GM12873 (cell line): ENCODE results near the gene PLCL1.

ENCODE experiments used
- TF ChIP-seq, protein P1 (sequence below): IDR thresholded peaks from 2 replicates; pipeline ENCODE4 v1.5.1; 2012; ENCODE audit warnings: low read depth, mild to moderate bottlenecking, moderate library complexity, low read length, control low read depth; ENCODE audit not compliant: insufficient read depth; ENCODE audit errors: missing control alignments

The PLCL1 gene

DNA sequence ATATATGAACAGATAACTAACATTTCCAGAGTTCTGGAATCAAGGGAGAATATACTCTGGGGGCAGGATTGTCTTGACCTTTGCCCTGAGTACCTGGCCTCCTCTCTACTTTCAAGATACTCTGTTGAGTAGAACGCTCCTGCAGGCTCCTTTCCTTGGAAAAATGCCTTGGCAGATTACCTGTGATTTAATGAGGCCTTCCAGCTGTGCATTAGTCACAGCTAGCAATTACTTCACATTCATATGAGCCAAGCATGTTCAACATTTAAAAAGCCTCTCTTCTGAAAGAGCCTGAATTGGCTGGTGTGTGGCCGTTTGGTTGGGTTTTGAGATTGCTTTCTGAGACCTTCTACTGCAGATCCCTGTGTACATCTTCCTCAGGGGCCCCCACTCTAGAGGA lies 142.2 kb downstream of the PLCL1 start:
- TF ChIP-seq, protein P1, sequence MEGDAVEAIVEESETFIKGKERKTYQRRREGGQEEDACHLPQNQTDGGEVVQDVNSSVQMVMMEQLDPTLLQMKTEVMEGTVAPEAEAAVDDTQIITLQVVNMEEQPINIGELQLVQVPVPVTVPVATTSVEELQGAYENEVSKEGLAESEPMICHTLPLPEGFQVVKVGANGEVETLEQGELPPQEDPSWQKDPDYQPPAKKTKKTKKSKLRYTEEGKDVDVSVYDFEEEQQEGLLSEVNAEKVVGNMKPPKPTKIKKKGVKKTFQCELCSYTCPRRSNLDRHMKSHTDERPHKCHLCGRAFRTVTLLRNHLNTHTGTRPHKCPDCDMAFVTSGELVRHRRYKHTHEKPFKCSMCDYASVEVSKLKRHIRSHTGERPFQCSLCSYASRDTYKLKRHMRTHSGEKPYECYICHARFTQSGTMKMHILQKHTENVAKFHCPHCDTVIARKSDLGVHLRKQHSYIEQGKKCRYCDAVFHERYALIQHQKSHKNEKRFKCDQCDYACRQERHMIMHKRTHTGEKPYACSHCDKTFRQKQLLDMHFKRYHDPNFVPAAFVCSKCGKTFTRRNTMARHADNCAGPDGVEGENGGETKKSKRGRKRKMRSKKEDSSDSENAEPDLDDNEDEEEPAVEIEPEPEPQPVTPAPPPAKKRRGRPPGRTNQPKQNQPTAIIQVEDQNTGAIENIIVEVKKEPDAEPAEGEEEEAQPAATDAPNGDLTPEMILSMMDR = no peak

DNA sequence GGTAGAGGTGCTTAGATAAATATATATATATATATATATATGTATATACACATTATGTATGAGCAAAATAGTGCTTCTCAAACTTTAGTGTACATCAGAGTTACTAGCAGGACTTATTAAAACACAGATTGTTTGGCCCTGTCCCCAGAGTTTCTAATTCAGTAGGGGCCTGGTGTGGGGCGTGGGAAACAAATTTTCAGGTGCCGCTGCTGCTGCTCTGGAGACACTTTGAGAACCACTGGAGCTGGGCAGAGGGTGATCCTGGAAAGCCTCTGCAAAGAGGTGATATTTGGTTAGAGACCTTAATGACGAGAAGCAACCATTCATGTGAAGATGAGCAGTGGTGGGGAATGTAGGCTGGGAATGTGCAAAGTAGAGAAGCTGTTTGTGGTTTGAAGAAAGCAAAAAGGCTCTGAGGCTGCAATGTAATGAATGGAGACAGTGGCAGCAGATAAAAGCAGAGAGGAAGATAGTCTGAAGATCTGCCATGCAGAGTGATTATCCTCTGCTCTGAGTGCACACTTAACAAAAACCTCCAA lies 142.9 kb downstream of the PLCL1 start:
- TF ChIP-seq, protein P1 = no peak

DNA sequence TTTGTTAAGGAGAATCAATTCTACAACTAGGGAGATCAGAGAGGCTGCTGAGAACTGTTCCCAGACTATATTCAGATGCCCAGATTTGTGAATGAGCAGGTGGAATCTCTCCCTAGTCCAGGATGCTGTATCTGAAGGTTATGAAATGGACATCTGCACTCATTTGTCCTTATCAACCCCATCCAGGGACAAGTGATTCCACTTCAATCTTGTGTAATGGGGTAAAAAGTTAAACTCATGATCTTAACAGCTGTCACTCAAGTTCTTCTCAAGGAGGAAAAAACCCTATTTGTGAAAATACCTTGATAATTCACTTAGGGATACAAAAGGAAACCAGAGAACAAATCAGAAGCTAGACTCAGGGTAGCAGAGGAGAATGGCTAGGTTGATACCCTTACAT lies 144.8 kb downstream of the PLCL1 start:
- TF ChIP-seq, protein P1 = no peak

GRCh38 chr2:197950006-197950405 lies 145.6 kb downstream of the PLCL1 start:
- TF ChIP-seq, protein P1 = no peak

GRCh38 chr2:197950724-197951123 lies 146.3 kb downstream of the PLCL1 start:
- TF ChIP-seq, protein P1 = no peak

- TF ChIP-seq, protein P1 = no peak
Observed at GRCh38 chr2:197952540-197953202, 148.3 kb downstream of the PLCL1 start.

DNA sequence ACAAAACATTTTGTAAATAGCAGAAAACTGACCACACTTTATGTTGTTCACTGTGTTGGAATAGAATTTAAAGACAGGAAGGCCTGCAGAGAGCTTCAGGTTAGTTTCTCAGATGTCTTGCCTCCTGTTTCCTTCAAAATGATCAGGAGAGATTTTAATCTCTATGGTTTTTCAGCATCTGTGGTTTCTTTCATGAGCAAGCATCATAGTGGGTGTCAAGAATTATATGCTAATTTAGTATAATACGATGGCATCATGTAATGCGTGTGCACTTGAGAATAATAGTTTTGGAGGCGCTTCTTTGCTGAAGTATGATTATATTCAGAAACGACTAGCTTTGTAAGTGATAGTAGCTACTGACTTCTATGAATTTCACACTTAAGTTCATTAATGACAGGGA lies 149.9 kb downstream of the PLCL1 start:
- TF ChIP-seq, protein P1 = no peak
